Activated CD4-positive, alpha-beta memory T cell treated with anti-CD3 and anti-CD28 coated beads, Interleukin-2, amount 10 ng/mL, durations not matched to agents 7 days and 5 days (primary cell): Measurements from ENCODE around the gene MTG1. TPM values are rescaled to one million over a fixed set of nuclear protein-coding genes. Genes with fewer than 3 reads are reported as not detected.
A peak's percentile ranks its signal among the peaks of the same experiment; 100 is the strongest.

ENCODE experiments used
- CTCF ChIA-PET: fragments of 350-600 bp; sonication (Branson Sonifier 250); formaldehyde crosslinking; loops from one replicate; lab custom pipeline; 2021; ENCODE audit warnings: antibody characterized with exemption, inconsistent platforms; lab: Charles Lee
- POLR2A ChIA-PET: fragments of 350-600 bp; sonication (Branson Sonifier 250); formaldehyde crosslinking; loops from one replicate; lab custom pipeline; 2021; ENCODE audit warnings: antibody characterized with exemption; lab: Charles Lee
- DNase-seq: peaks from one replicate; pipeline ENCODE4 v3.0.0-alpha.2; 2020
- H3K27ac Mint-ChIP-seq: one replicate; pipeline ENCODE4 v1.8.0; 2021; ENCODE audit warnings: mild to moderate bottlenecking, mixed read lengths
- H3K27me3 Mint-ChIP-seq: one replicate; pipeline ENCODE4 v1.8.0; 2021; ENCODE audit warnings: mixed read lengths
- H3K36me3 Mint-ChIP-seq: one replicate; pipeline ENCODE4 v1.8.0; 2021; ENCODE audit warnings: low read depth, mixed read lengths
- H3K4me1 Mint-ChIP-seq: one replicate; pipeline ENCODE4 v1.8.0; 2021; ENCODE audit warnings: mixed read lengths
- H3K4me3 Mint-ChIP-seq: one replicate; pipeline ENCODE4 v1.8.0; 2021; ENCODE audit warnings: mild to moderate bottlenecking, mixed read lengths
- H3K9me3 Mint-ChIP-seq: one replicate; pipeline ENCODE4 v1.8.0; 2021; ENCODE audit warnings: mixed read lengths
- total RNA-seq, 2 experiments: library from RNA; stranded (reverse); gene quantifications; one replicate each; pipeline ENCODE4 v1.2.3, GENCODE V29; 2021

The MTG1 gene
- total RNA-seq, 2 experiments from 2014 or later: 41.7 to 42.2 TPM

GRCh38 chr10:133388236-133388972 lies 5.6 kb upstream of the MTG1 start:
- peaks cover 3% of the 10 kb centered on the region for H3K36me3 Mint-ChIP-seq
- ChIA-PET CTCF (interaction anchor here (0.9 to 3.2 kb wide), 5 partner anchors 10 to 132 kb away, joined by 3 to 18 read pairs (median 4); no protein-coding TSS in a partner anchor), POLR2A (interaction anchor here (1.8 to 5.7 kb wide), 8 partner anchors 9 to 130 kb away, joined by 5 to 68 read pairs (median 8); partner anchors contain the start of genes ECHS1 and PAOX)
- peak overlapping the region; percentile 98 for H3K27ac Mint-ChIP-seq
- H3K9me3 Mint-ChIP-seq: no peaks in the 10 kb centered on the region
- DNase-seq: no peak
- no peaks in the 10 kb centered on the region for H3K27me3 Mint-ChIP-seq
- peaks cover 47% of the 10 kb centered on the region for H3K4me1 Mint-ChIP-seq
- H3K4me3 Mint-ChIP-seq: peak overlapping the region; percentile 70

- peak overlapping the region; percentile 70 for H3K4me3 Mint-ChIP-seq
- H3K4me1 Mint-ChIP-seq: peaks cover 49% of the 10 kb centered on the region
- peaks cover 3% of the 10 kb centered on the region for H3K36me3 Mint-ChIP-seq
- ChIA-PET POLR2A (interaction anchor here (0.7 to 5.7 kb wide), 13 partner anchors 10 to 131 kb away, joined by 3 to 68 read pairs (median 5); partner anchors contain the start of genes ECHS1, FUOM and PAOX), CTCF (interaction anchor here (1.5 to 3.2 kb wide), 3 partner anchors 11 to 81 kb away, joined by 4 to 18 read pairs (median 4); no protein-coding TSS in a partner anchor)
- no peaks in the 10 kb centered on the region for H3K27me3 Mint-ChIP-seq
- peak; percentile 68 for DNase-seq
- H3K27ac Mint-ChIP-seq: peak overlapping the region; percentile 98
- no peaks in the 10 kb centered on the region for H3K9me3 Mint-ChIP-seq
Observed at GRCh38 chr10:133388973-133389818, 4.8 kb upstream of the MTG1 start.

- peak overlapping the region; percentile 98 for H3K27ac Mint-ChIP-seq
- peaks cover 12% of the 10 kb centered on the region for H3K36me3 Mint-ChIP-seq
- H3K9me3 Mint-ChIP-seq: no peaks in the 10 kb centered on the region
- no peak for DNase-seq
- ChIA-PET CTCF (interaction anchor here (0.6 to 3.2 kb wide), 6 partner anchors 11 to 61 kb away, joined by 3 to 18 read pairs (median 4); partner anchors contain the start of gene ECHS1), POLR2A (interaction anchor here (0.6 to 5.7 kb wide), 15 partner anchors 8 to 132 kb away, joined by 3 to 68 read pairs (median 5); partner anchors contain the start of genes ECHS1 and PAOX)
- peak overlapping the region; percentile 70 for H3K4me3 Mint-ChIP-seq
- peaks cover 62% of the 10 kb centered on the region for H3K4me1 Mint-ChIP-seq
- H3K27me3 Mint-ChIP-seq: no peaks in the 10 kb centered on the region
Observed at GRCh38 chr10:133390597-133391248, 3.2 kb upstream of the MTG1 start.

- no peak for DNase-seq
- H3K4me3 Mint-ChIP-seq: peak overlapping the region; percentile 47
- H3K27ac Mint-ChIP-seq: peak overlapping the region; percentile 98
- H3K4me1 Mint-ChIP-seq: peaks cover 65% of the 10 kb centered on the region
- H3K9me3 Mint-ChIP-seq: no peaks in the 10 kb centered on the region
- CTCF ChIA-PET: interaction anchor here (0.9 to 1.3 kb wide), 3 partner anchors 10 to 62 kb away, joined by 3 to 4 read pairs (median 4); no protein-coding TSS in a partner anchor
- H3K27me3 Mint-ChIP-seq: no peaks in the 10 kb centered on the region
- POLR2A ChIA-PET: interaction anchor here (1.2 to 5.7 kb wide), 5 partner anchors 10 to 84 kb away, joined by 3 to 68 read pairs (median 8); partner anchors contain the start of genes ECHS1 and PAOX
- peaks cover 13% of the 10 kb centered on the region for H3K36me3 Mint-ChIP-seq
Observed at GRCh38 chr10:133391249-133391635, 2.7 kb upstream of the MTG1 start.

- H3K27ac Mint-ChIP-seq: peak overlapping the region; percentile 98
- H3K27me3 Mint-ChIP-seq: no peaks in the 10 kb centered on the region
- peak overlapping the region; percentile 7 for H3K4me3 Mint-ChIP-seq
- DNase-seq: no peak
- ChIA-PET CTCF (interaction anchor here (0.9 to 1.3 kb wide), 4 partner anchors 9 to 62 kb away, joined by 3 to 4 read pairs (median 4); no protein-coding TSS in a partner anchor), POLR2A (interaction anchor here (1.3 to 5.7 kb wide), 4 partner anchors 13 to 84 kb away, joined by 3 to 68 read pairs (median 6); partner anchors contain the start of genes ECHS1 and PAOX)
- H3K4me1 Mint-ChIP-seq: peaks cover 70% of the 10 kb centered on the region
- H3K36me3 Mint-ChIP-seq: peaks cover 18% of the 10 kb centered on the region
- no peaks in the 10 kb centered on the region for H3K9me3 Mint-ChIP-seq
Observed at GRCh38 chr10:133391761-133392518, 2.0 kb upstream of the MTG1 start.

GRCh38 chr10:133393401-133394063 lies 425 bp upstream of the MTG1 start:
- no peak for DNase-seq
- Mint-ChIP-seq H3K27me3 (no peaks in the 10 kb centered on the region), H3K4me1 (peaks cover 75% of the 10 kb centered on the region), H3K36me3 (peaks cover 32% of the 10 kb centered on the region), H3K4me3 (peak overlapping the region; percentile 81), H3K27ac (peak overlapping the region; percentile 84), H3K9me3 (no peaks in the 10 kb centered on the region)
- ChIA-PET POLR2A (interaction anchor here (1.3 to 5.7 kb wide), 3 partner anchors 15 to 25 kb away, joined by 3 to 68 read pairs (median 5); partner anchors contain the start of genes ECHS1 and PAOX), CTCF (no interaction called here)

GRCh38 chr10:133394801-133395221 lies 854 bp downstream of the MTG1 start:
- Mint-ChIP-seq H3K36me3 (peaks cover 45% of the 10 kb centered on the region), H3K27me3 (no peaks in the 10 kb centered on the region), H3K9me3 (no peaks in the 10 kb centered on the region), H3K27ac (peak overlapping the region; percentile 84), H3K4me1 (peaks cover 69% of the 10 kb centered on the region), H3K4me3 (peak overlapping the region; percentile 81)
- ChIA-PET POLR2A (interaction anchor here (1.5 to 2.2 kb wide), 2 partner anchors 22 to 27 kb away, joined by 5 to 6 read pairs; partner anchors contain the start of gene ECHS1), CTCF (no interaction called here)
- no peak for DNase-seq

- no peak overlapping the region for H3K4me3 Mint-ChIP-seq
- CTCF ChIA-PET: no interaction called here
- H3K27ac Mint-ChIP-seq: no peak overlapping the region
- H3K27me3 Mint-ChIP-seq: no peaks in the 10 kb centered on the region
- no peak for DNase-seq
- POLR2A ChIA-PET: interaction anchor here (2.2 kb wide), 1 partner anchor 26 kb away, joined by 6 read pairs; no protein-coding TSS in a partner anchor
- H3K4me1 Mint-ChIP-seq: peaks cover 68% of the 10 kb centered on the region
- peaks cover 51% of the 10 kb centered on the region for H3K36me3 Mint-ChIP-seq
- H3K9me3 Mint-ChIP-seq: no peaks in the 10 kb centered on the region
Observed at GRCh38 chr10:133396035-133396624, 2.2 kb downstream of the MTG1 start.

- Mint-ChIP-seq H3K4me1 (peaks cover 67% of the 10 kb centered on the region), H3K27me3 (no peaks in the 10 kb centered on the region), H3K36me3 (peaks cover 65% of the 10 kb centered on the region), H3K27ac (no peak overlapping the region), H3K9me3 (no peaks in the 10 kb centered on the region), H3K4me3 (no peak overlapping the region)
- no peak for DNase-seq
- POLR2A ChIA-PET: interaction anchor here (1.0 to 1.6 kb wide), 2 partner anchors 8 to 22 kb away, joined by 3 to 4 read pairs; no protein-coding TSS in a partner anchor
- CTCF ChIA-PET: interaction anchor here (0.6 kb wide), 1 partner anchor 174 kb away, joined by 4 read pairs; no protein-coding TSS in a partner anchor
Observed at GRCh38 chr10:133397938-133398337, 4.0 kb downstream of the MTG1 start.

- peaks cover 65% of the 10 kb centered on the region for H3K4me1 Mint-ChIP-seq
- no peaks in the 10 kb centered on the region for H3K9me3 Mint-ChIP-seq
- H3K27me3 Mint-ChIP-seq: no peaks in the 10 kb centered on the region
- H3K36me3 Mint-ChIP-seq: peaks cover 72% of the 10 kb centered on the region
- DNase-seq: no peak
- CTCF ChIA-PET: no interaction called here
- H3K27ac Mint-ChIP-seq: no peak overlapping the region
- H3K4me3 Mint-ChIP-seq: no peak overlapping the region
- POLR2A ChIA-PET: interaction anchor here (0.7 to 1.6 kb wide), 3 partner anchors 9 to 24 kb away, joined by 3 to 4 read pairs (median 3); no protein-coding TSS in a partner anchor
Observed at GRCh38 chr10:133399123-133399601, 5.2 kb downstream of the MTG1 start.
